Suprapubic skin (tissue), 4 donors: ENCODE measurements around the gene TOR2A.

Experiments used
- CTCF ChIP-seq, 2 donors: fragments of 200-600 bp in 1 of 2; fragments of 450-650 bp in 1 of 2; sonication (generic) in 1 of 2; IDR thresholded peaks; one replicate each; pipeline ENCODE4 v1.5.1; 2016 to 2019; ENCODE audit warnings: antibody characterized with exemption in 2 of 2, mild to moderate bottlenecking in 1 of 2, moderate library complexity in 1 of 2
- EP300 ChIP-seq: sonication (generic); formaldehyde crosslinking; IDR thresholded peaks from one replicate; pipeline ENCODE4 v1.6.1; 2017; ENCODE audit warnings: antibody characterized with exemption
- POLR2A ChIP-seq, 2 donors: fragments of 450-650 bp; IDR thresholded peaks; one replicate each; pipeline ENCODE4 v1.6.1; 2017; ENCODE audit warnings: antibody characterized with exemption in 2 of 2, mild to moderate bottlenecking in 2 of 2, moderate library complexity in 2 of 2
- POLR2AphosphoS5 ChIP-seq, 3 donors: sonication (generic); formaldehyde crosslinking; IDR thresholded peaks; one replicate each; pipeline ENCODE4 v1.6.1; 2017; ENCODE audit warnings: antibody characterized with exemption in 3 of 3

- TF ChIP-seq POLR2AphosphoS5 (IDR thresholded peaks at IDR 0.05): no peak
- TF ChIP-seq CTCF (IDR thresholded peaks at IDR 0.05): no peak
- TF ChIP-seq POLR2A (IDR thresholded peaks at IDR 0.05): no peak
- TF ChIP-seq EP300: no peak
These were observed 14.8 kb downstream of the TOR2A start for GRCh38 chr9:127720031-127720864.
